IMR-90 (cell line): ENCODE data around the gene KCNQ1. TPM values are rescaled to one million over a fixed set of nuclear protein-coding genes. Genes with fewer than 3 reads are reported as not detected.

ENCODE experiments used
- ATAC-seq: fragments of 200-7000 bp; cut with Tn5 transposase; 2 replicates; pipeline ENCODE4 v1.9.1; 2020; ENCODE audit warnings: low read depth, mild to moderate bottlenecking, moderate library complexity
- BruUV-seq: library from RNA; stranded (reverse); fragments of 400-500 nt; replicated peaks from 2 replicates; lab custom pipeline; 2021; lab: Mats Ljungman, UMichigan
- CTCF ChIA-PET: fragments of 300-600 bp; formaldehyde crosslinking; extraction: SDS; loops from one replicate; lab custom pipeline; 2021; ENCODE audit warnings: antibody characterized with exemption; lab: Yijun Ruan, JAX
- POLR2A ChIA-PET: fragments of 300-600 bp; sonication (Branson Sonifier 250); formaldehyde crosslinking; loops from one replicate; lab custom pipeline; 2022; ENCODE audit warnings: antibody characterized with exemption; ENCODE audit not compliant: unreplicated experiment; lab: Charles Lee
- DNase-seq: peaks from one replicate; pipeline ENCODE4 v3.0.0; 2013
- H2AFZ ChIP-seq: replicated peaks from 2 replicates; pipeline ENCODE3; 2013; ENCODE audit warnings: low read length, mild to moderate bottlenecking; ENCODE audit not compliant: poor library complexity
- H2AK5ac ChIP-seq: 2 replicates; pipeline ENCODE4 v1.6.1; 2013; ENCODE audit warnings: low read depth, low read length, inconsistent platforms
- H2AK9ac ChIP-seq: replicated peaks from 2 replicates; pipeline ENCODE3; 2013; ENCODE audit warnings: mild to moderate bottlenecking, low read depth, low read length, moderate library complexity; ENCODE audit not compliant: poor library complexity
- H2BK120ac ChIP-seq: 2 replicates; pipeline ENCODE4 v1.6.1; 2013; ENCODE audit warnings: low read depth, low read length, inconsistent platforms
- H2BK15ac ChIP-seq: 3 replicates; pipeline ENCODE4 v1.6.1; 2013; ENCODE audit warnings: low read depth, low read length, inconsistent platforms
- H2BK20ac ChIP-seq: 2 replicates; pipeline ENCODE4 v1.6.1; 2013; ENCODE audit warnings: low read depth, mild to moderate bottlenecking, inconsistent platforms, low read length, moderate library complexity
- H2BK5ac ChIP-seq: 2 replicates; pipeline ENCODE4 v1.6.1; 2013; ENCODE audit warnings: mild to moderate bottlenecking, low read depth, low read length, inconsistent platforms; ENCODE audit not compliant: poor library complexity, severe bottlenecking
- H3K14ac ChIP-seq: replicated peaks from 2 replicates; pipeline ENCODE4 v1.6.1; 2013; ENCODE audit warnings: low read depth, low read length, inconsistent platforms
- H3K18ac ChIP-seq: 2 replicates; pipeline ENCODE4 v1.6.1; 2013; ENCODE audit warnings: low read depth, low read length, control low read depth
- H3K23ac ChIP-seq: 2 replicates; pipeline ENCODE4 v1.6.1; 2013; ENCODE audit warnings: low read depth, low read length, inconsistent platforms
- H3K27ac ChIP-seq: 2 replicates; pipeline ENCODE4 v1.5.1; 2013; ENCODE audit warnings: mild to moderate bottlenecking, control low read depth, low read length; ENCODE audit not compliant: insufficient read depth
- H3K27me3 ChIP-seq: 2 replicates; pipeline ENCODE4 v1.6.1; 2013; ENCODE audit warnings: low read length; ENCODE audit not compliant: control insufficient read depth, insufficient read depth
- H3K36me3 ChIP-seq: 2 replicates; pipeline ENCODE4 v1.6.1; 2013; ENCODE audit warnings: low read length, mixed read lengths; ENCODE audit not compliant: control insufficient read depth, insufficient read depth
- H3K4ac ChIP-seq: 2 replicates; pipeline ENCODE4 v1.6.1; 2013; ENCODE audit warnings: low read depth, low read length, inconsistent platforms
- H3K4me1 ChIP-seq: 2 replicates; pipeline ENCODE4 v1.6.1; 2013; ENCODE audit warnings: low read length, mixed read lengths; ENCODE audit not compliant: control insufficient read depth, insufficient read depth
- H3K4me2 ChIP-seq: 2 replicates; pipeline ENCODE4 v1.6.1; 2013; ENCODE audit warnings: low read depth, mild to moderate bottlenecking, control low read depth, low read length, moderate library complexity
- H3K4me3 ChIP-seq: 2 replicates; pipeline ENCODE4 v1.5.1; 2013; ENCODE audit warnings: low read depth, mild to moderate bottlenecking, control low read depth, low read length, moderate library complexity; ENCODE audit not compliant: insufficient read depth
- H3K56ac ChIP-seq: 2 replicates; pipeline ENCODE4 v1.6.1; 2013; ENCODE audit warnings: low read length, inconsistent platforms; ENCODE audit not compliant: insufficient read depth; ENCODE audit errors: extremely low read depth
- H3K79me1 ChIP-seq, 2 experiments: 2 replicates each; pipeline ENCODE4 v1.6.1; 2013; ENCODE audit warnings: low read length in 2 of 2, inconsistent platforms in 1 of 2, low read depth in 1 of 2
- H3K9ac ChIP-seq: 2 replicates; pipeline ENCODE4 v1.6.1; 2013; ENCODE audit warnings: low read depth, low read length, control low read depth
- H3K9me1 ChIP-seq: 2 replicates; pipeline ENCODE4 v1.6.1; 2013; ENCODE audit warnings: low read length, inconsistent platforms; ENCODE audit not compliant: insufficient read depth
- H3K9me3 ChIP-seq: 2 replicates; pipeline ENCODE4 v1.6.1; 2013; ENCODE audit warnings: low read length; ENCODE audit not compliant: control insufficient read depth, insufficient read depth
- H4K20me1 ChIP-seq: 2 replicates; pipeline ENCODE4 v1.6.1; 2013; ENCODE audit warnings: low read length, inconsistent platforms; ENCODE audit not compliant: insufficient read depth
- H4K5ac ChIP-seq: 2 replicates; pipeline ENCODE4 v1.6.1; 2013; ENCODE audit warnings: mild to moderate bottlenecking, low read depth, low read length, control low read depth
- H4K8ac ChIP-seq, 2 experiments: 2 replicates each; pipeline ENCODE4 v1.6.1; 2013; ENCODE audit warnings: low read depth in 2 of 2, low read length in 2 of 2, control low read depth in 1 of 2, inconsistent platforms in 1 of 2
- H4K91ac ChIP-seq: 2 replicates; pipeline ENCODE4 v1.6.1; 2013; ENCODE audit warnings: low read depth, low read length, inconsistent platforms; ENCODE audit not compliant: insufficient read depth
- MAZ ChIP-seq: IDR thresholded peaks from 2 replicates; pipeline ENCODE4 v1.6.1; 2012; ENCODE audit warnings: low read depth, mild to moderate bottlenecking, low read length, improper control_type of control experiment, moderate library complexity, borderline replicate concordance
- RAD21 ChIP-seq: IDR thresholded peaks from 2 replicates; pipeline ENCODE4 v1.6.1; 2012; ENCODE audit warnings: low read length, improper control_type of control experiment
- RCOR1 ChIP-seq: IDR thresholded peaks from 2 replicates; pipeline ENCODE4 v1.6.1; 2012; ENCODE audit warnings: mild to moderate bottlenecking, low read length, improper control_type of control experiment; ENCODE audit not compliant: insufficient replicate concordance
- WGBS, 2 experiments: methylation state at CpG; one replicate each; pipeline versions ENCODE4 v1.1.5 to v1.1.7; 2013; ENCODE audit warnings: missing lambda C conversion rate in 2 of 2; ENCODE audit not compliant: insufficient read length in 1 of 2; ENCODE audit errors: extremely low coverage in 2 of 2; 5-methylcytosine and 5-hydroxymethylcytosine counted together
- dilution Hi-C: fragments of 300-500 bp; cut with HindIII; formaldehyde crosslinking; loops from one replicate; pipeline ENCODE4 v1.14.3; 2018; ENCODE audit warnings: low sequenced_read_pairs; ENCODE audit not compliant: unreplicated experiment
- in situ Hi-C: fragments of 300-500 bp; cut with MboI; formaldehyde crosslinking; loops from 3 replicates; pipeline ENCODE4 v1.14.3; 2019; ENCODE audit warnings: low sequenced_read_pairs, inconsistent platforms, mixed read lengths
- intact Hi-C: fragments of 100-400 bp; cut with micrococcal nuclease; formaldehyde crosslinking; loops from 2 replicates; pipeline ENCODE4 v1.10.0; 2022
- polyA plus RNA-seq, 3 experiments: library from polyadenylated mRNA; depleted of rRNA; stranded (reverse); fragments of >200 nt; gene quantifications; 2 replicates each; pipeline ENCODE4 v1.2.3, GENCODE V29; 2012; ENCODE audit warnings: low replicate concordance in 1 of 3
- total RNA-seq: library from RNA; depleted of rRNA; stranded (reverse); fragments of >200 nt; gene quantifications from 2 replicates; pipeline ENCODE4 v1.2.3, GENCODE V29; 2012

KCNQ1 gene
- total and polyA plus RNA-seq, 2 of the 4 experiments (the other 2 are of a cell fraction), result 0.07 TPM; not detected in 1

DNA sequence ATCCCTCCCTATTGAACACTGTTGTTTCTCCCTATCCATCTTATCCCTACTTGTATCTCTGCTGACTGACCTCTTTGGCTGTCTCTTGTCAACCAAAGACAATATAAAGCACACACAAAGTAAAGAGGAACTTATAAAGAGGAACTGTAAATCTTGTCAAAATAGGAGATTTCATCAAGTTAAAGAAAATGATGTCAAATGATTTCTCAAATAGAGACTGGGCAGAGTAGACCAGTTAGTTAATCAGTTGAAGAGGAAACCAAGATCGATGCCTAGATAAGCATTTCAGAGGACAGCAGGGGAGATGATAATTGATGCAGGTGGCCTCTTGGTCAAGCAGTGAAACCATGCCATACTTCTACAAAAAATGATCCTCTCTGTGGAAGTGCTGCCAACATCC lies 232.3 kb downstream of the KCNQ1 start:
- Histone ChIP-seq H3K14ac (no peak overlapping the region), H3K27ac (no peak overlapping the region), H3K4me3 (no peak overlapping the region), H3K9ac (no peak overlapping the region), H4K8ac (no peak overlapping the region), H3K36me3 (peaks cover 4% of the 10 kb centered on the region; the same call in 1 of the 2 replicates), H3K23ac (no peak overlapping the region), H3K27me3 (peaks cover 5% of the 10 kb centered on the region), H3K9me3 (no peaks in the 10 kb centered on the region), H3K79me1 (peaks cover 15 to 42% of the 10 kb centered on the region in 2 experiments), H2AFZ (no peak overlapping the region), H3K18ac (no peak overlapping the region), H4K20me1 (peaks cover 65% of the 10 kb centered on the region), H3K56ac (no peak overlapping the region), H2AK5ac (no peak overlapping the region), H4K91ac (no peak overlapping the region), H2BK15ac (no peak overlapping the region), H3K4me2 (no peak overlapping the region), H2AK9ac (no peak overlapping the region), H2BK120ac (no peak overlapping the region), H3K9me1 (peaks cover 18% of the 10 kb centered on the region), H2BK5ac (no peak overlapping the region), H2BK20ac (no peak overlapping the region), H3K4me1 (no peaks in the 10 kb centered on the region), H4K5ac (no peak overlapping the region), H3K4ac (no peak overlapping the region)
- no peak for TF ChIP-seq RAD21
- no peak for TF ChIP-seq RCOR1
- no peak for TF ChIP-seq MAZ
- ChIA-PET POLR2A (no interaction called here), CTCF (no interaction called here)
- DNase-seq, result no peak
- intact Hi-C loops, result no loop called here
- dilution Hi-C loops, result no loop called here
- in situ Hi-C loops, result no loop called here
- WGBS, 2 experiments, result no CpG with 5 or more reads among the region's 1 CpG
- no TSS peak for BruUV-seq
- ATAC-seq, result no peak
